Ecto neural progenitor cell (in vitro differentiated cells): ENCODE results near the gene NTM.

Experiments used
- DNase-seq: peaks from one replicate; pipeline ENCODE4 v3.0.0-alpha.2; 2018; ENCODE audit warnings: low spot score

Gene NTM

GRCh38 chr11:132260636-132261035 is 890.2 kb downstream of the NTM start:
- no peak for DNase-seq

GRCh38 chr11:132263241-132263640 is 892.8 kb downstream of the NTM start:
- DNase-seq = no peak

- no peak for DNase-seq
Observed at GRCh38 chr11:132263875-132264274, 893.5 kb downstream of the NTM start.

- DNase-seq = no peak
Observed at GRCh38 chr11:132264616-132265015, 894.2 kb downstream of the NTM start.

- DNase-seq = no peak
Observed at GRCh38 chr11:132278801-132279574, 908.6 kb downstream of the NTM start.

GRCh38 chr11:132284048-132284447 is 913.6 kb downstream of the NTM start:
- no peak for DNase-seq

- DNase-seq = no peak
Observed at GRCh38 chr11:132284611-132285010, 914.2 kb downstream of the NTM start.

- no peak for DNase-seq
Observed at GRCh38 chr11:132285631-132286030, 915.2 kb downstream of the NTM start.

GRCh38 chr11:132286106-132286505 is 915.7 kb downstream of the NTM start:
- DNase-seq = no peak

GRCh38 chr11:132288036-132288435 is 917.6 kb downstream of the NTM start:
- no peak for DNase-seq

GRCh38 chr11:132289590-132290256 is 919.3 kb downstream of the NTM start:
- no peak for DNase-seq

- no peak for DNase-seq
Observed at GRCh38 chr11:132293586-132293985, 923.2 kb downstream of the NTM start.

- no peak for DNase-seq
Observed at GRCh38 chr11:132296946-132297610, 926.7 kb downstream of the NTM start.

GRCh38 chr11:132298357-132298756 is 927.9 kb downstream of the NTM start:
- no peak for DNase-seq

- no peak for DNase-seq
Observed at GRCh38 chr11:132300283-132300682, 929.9 kb downstream of the NTM start.

- no peak for DNase-seq
Observed at GRCh38 chr11:132301465-132301864, 931.0 kb downstream of the NTM start.

GRCh38 chr11:132301900-132302299 is 931.5 kb downstream of the NTM start:
- no peak for DNase-seq

- DNase-seq = no peak
Observed at GRCh38 chr11:132307309-132308020, 937.0 kb downstream of the NTM start.

GRCh38 chr11:132310390-132311375 is 940.3 kb downstream of the NTM start:
- DNase-seq = no peak

- DNase-seq = no peak
Observed at GRCh38 chr11:132311703-132312102, 941.3 kb downstream of the NTM start.

- DNase-seq = no peak
Observed at GRCh38 chr11:132312161-132312560, 941.7 kb downstream of the NTM start.
